Measurements from ENCODE around the gene MGAT4B. TPM values are rescaled to one million over a fixed set of nuclear protein-coding genes. Genes with fewer than 3 reads are reported as not detected.

The MGAT4B gene
- total and polyA plus RNA-seq, 2 of the 13 experiments (the other 11 are each of a cell fraction or from before 2014, with no cell fraction given), result 93.5 to 130 TPM

DNA sequence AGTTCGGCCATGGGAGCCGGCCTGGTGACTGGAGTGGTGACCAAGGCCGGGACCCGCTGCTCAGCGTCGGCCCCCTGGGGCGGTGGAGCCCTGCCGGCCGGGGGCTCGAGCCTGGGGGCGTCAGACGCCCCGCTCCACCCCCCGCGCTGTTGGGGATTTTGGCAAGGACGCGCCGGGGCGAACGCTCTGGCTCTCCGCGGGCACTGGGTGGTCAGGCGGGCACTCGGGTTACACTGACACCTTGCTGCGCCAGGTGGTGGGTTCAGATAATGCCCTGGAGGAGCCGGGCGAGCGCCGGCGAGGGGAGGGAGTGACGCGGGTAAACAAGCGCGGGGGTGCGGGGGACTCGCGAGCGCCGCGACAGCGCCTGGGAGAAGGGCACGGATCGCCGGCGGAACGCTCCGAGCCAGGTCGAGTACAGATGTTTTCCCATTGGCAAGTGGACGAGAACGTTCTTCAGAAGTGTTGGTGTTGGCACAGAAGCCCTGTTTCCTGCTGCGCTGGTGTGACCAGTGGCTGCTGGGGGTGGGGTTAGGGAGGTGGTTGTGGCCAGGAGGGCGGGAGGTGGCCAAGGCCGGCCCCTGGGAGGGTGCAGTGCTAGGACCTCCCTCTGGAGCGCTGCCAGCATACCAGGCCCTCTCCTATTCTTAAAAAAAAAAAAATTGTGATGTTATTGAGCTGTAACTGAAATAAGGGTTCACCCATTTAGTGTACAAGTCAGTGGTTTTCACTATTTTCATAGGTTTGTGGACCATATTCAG, 14.8 kb upstream of the MGAT4B start (continued):
- TF ChIP-seq, protein P1, sequence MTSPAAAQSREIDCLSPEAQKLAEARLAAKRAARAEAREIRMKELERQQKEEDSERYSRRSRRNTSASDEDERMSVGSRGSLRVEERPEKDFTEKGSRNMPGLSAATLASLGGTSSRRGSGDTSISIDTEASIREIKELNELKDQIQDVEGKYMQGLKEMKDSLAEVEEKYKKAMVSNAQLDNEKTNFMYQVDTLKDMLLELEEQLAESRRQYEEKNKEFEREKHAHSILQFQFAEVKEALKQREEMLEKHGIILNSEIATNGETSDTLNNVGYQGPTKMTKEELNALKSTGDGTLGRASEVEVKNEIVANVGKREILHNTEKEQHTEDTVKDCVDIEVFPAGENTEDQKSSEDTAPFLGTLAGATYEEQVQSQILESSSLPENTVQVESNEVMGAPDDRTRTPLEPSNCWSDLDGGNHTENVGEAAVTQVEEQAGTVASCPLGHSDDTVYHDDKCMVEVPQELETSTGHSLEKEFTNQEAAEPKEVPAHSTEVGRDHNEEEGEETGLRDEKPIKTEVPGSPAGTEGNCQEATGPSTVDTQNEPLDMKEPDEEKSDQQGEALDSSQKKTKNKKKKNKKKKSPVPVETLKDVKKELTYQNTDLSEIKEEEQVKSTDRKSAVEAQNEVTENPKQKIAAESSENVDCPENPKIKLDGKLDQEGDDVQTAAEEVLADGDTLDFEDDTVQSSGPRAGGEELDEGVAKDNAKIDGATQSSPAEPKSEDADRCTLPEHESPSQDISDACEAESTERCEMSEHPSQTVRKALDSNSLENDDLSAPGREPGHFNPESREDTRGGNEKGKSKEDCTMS (CRISPR knock-in tag; conservative IDR thresholded peaks at IDR 0.05), result no peak
- TF ChIP-seq ZNF616 (CRISPR knock-in tag; IDR thresholded peaks at IDR 0.05; ENCODE audit: low read depth), result no peak
- no peak for TF ChIP-seq ZNF790 (CRISPR knock-in tag; IDR thresholded peaks at IDR 0.05; ENCODE audit: borderline replicate concordance)
- TF ChIP-seq ZNF383 (CRISPR knock-in tag; IDR thresholded peaks at IDR 0.05; ENCODE audit: borderline replicate concordance), result no peak
- TF ChIP-seq, protein P2, sequence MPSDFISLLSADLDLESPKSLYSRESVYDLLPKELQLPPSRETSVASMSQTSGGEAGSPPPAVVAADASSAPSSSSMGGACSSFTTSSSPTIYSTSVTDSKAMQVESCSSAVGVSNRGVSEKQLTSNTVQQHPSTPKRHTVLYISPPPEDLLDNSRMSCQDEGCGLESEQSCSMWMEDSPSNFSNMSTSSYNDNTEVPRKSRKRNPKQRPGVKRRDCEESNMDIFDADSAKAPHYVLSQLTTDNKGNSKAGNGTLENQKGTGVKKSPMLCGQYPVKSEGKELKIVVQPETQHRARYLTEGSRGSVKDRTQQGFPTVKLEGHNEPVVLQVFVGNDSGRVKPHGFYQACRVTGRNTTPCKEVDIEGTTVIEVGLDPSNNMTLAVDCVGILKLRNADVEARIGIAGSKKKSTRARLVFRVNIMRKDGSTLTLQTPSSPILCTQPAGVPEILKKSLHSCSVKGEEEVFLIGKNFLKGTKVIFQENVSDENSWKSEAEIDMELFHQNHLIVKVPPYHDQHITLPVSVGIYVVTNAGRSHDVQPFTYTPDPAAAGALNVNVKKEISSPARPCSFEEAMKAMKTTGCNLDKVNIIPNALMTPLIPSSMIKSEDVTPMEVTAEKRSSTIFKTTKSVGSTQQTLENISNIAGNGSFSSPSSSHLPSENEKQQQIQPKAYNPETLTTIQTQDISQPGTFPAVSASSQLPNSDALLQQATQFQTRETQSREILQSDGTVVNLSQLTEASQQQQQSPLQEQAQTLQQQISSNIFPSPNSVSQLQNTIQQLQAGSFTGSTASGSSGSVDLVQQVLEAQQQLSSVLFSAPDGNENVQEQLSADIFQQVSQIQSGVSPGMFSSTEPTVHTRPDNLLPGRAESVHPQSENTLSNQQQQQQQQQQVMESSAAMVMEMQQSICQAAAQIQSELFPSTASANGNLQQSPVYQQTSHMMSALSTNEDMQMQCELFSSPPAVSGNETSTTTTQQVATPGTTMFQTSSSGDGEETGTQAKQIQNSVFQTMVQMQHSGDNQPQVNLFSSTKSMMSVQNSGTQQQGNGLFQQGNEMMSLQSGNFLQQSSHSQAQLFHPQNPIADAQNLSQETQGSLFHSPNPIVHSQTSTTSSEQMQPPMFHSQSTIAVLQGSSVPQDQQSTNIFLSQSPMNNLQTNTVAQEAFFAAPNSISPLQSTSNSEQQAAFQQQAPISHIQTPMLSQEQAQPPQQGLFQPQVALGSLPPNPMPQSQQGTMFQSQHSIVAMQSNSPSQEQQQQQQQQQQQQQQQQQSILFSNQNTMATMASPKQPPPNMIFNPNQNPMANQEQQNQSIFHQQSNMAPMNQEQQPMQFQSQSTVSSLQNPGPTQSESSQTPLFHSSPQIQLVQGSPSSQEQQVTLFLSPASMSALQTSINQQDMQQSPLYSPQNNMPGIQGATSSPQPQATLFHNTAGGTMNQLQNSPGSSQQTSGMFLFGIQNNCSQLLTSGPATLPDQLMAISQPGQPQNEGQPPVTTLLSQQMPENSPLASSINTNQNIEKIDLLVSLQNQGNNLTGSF (CRISPR knock-in tag; IDR thresholded peaks at IDR 0.05), result no peak
- TF ChIP-seq WIZ (CRISPR knock-in tag; IDR thresholded peaks at IDR 0.05), result no peak
- no peak for TF ChIP-seq NPAS2 (CRISPR knock-in tag; IDR thresholded peaks at IDR 0.05; ENCODE audit: borderline replicate concordance)
- no peak for TF ChIP-seq PRPF4 (IDR thresholded peaks at IDR 0.05; ENCODE audit: low read depth, low read length, poor library complexity, severe bottlenecking)
- TF ChIP-seq PHF21A (CRISPR knock-in tag; IDR thresholded peaks at IDR 0.05), result no peak
- no peak for TF ChIP-seq MYNN (CRISPR knock-in tag; IDR thresholded peaks at IDR 0.05; ENCODE audit: low read depth)
- TF ChIP-seq PTBP1 (IDR thresholded peaks at IDR 0.05; ENCODE audit: low read depth, low read length, poor library complexity, severe bottlenecking), result no peak
- TF ChIP-seq, protein P3, sequence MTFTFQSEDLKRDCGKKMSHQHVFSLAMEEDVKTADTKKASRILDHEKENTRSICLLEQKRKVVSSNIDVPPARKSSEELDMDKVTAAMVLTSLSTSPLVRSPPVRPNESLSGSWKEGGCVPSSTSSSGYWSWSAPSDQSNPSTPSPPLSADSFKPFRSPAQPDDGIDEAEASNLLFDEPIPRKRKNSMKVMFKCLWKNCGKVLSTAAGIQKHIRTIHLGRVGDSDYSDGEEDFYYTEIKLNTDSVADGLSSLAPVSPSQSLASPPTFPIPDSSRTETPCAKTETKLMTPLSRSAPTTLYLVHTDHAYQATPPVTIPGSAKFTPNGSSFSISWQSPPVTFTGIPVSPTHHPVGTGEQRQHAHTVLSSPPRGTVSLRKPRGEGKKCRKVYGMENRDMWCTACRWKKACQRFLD (CRISPR knock-in tag; IDR thresholded peaks at IDR 0.05; ENCODE audit: borderline replicate concordance), result no peak
- TF ChIP-seq, protein P4, sequence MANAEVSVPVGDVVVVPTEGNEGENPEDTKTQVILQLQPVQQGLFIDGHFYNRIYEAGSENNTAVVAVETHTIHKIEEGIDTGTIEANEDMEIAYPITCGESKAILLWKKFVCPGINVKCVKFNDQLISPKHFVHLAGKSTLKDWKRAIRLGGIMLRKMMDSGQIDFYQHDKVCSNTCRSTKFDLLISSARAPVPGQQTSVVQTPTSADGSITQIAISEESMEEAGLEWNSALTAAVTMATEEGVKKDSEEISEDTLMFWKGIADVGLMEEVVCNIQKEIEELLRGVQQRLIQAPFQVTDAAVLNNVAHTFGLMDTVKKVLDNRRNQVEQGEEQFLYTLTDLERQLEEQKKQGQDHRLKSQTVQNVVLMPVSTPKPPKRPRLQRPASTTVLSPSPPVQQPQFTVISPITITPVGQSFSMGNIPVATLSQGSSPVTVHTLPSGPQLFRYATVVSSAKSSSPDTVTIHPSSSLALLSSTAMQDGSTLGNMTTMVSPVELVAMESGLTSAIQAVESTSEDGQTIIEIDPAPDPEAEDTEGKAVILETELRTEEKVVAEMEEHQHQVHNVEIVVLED (CRISPR knock-in tag; IDR thresholded peaks at IDR 0.05; ENCODE audit: borderline replicate concordance), result no peak
- TF ChIP-seq RBM22 (optimal IDR thresholded peaks at IDR 0.05; ENCODE audit: low read length), result peak; percentile 68

Measured in HepG2 (cell line).